Measurements from ENCODE around the gene SRRM5. TPM values are rescaled to one million over a fixed set of nuclear protein-coding genes. Genes with fewer than 3 reads are reported as not detected.

SRRM5 gene
- total and polyA plus RNA-seq, 4 donors: 0.22 to 0.49 (median 0.31) TPM; not detected in 1

- Histone ChIP-seq H3K36me3 (ENCODE audit: control insufficient read depth in 4 of 4, insufficient read depth in 4 of 4, low read length in 4 of 4) (peaks cover 2 to 32% (median 10%) of the 10 kb centered on the region in 4 donors), H3K4me3 (no peak overlapping the region), H3K9ac (ENCODE audit: insufficient read depth in 1 of 2, low read length in 2 of 2) (no peak overlapping the region), H3K4me1 (ENCODE audit: control insufficient read depth in 5 of 5, insufficient read depth in 5 of 5, low read length in 5 of 5) (no peaks in the 10 kb centered on the region), H3K9me3 (ENCODE audit: control insufficient read depth in 4 of 4, insufficient read depth in 3 of 4, low read length in 3 of 4) (peaks cover 0 to 3% (median under 1%) of the 10 kb centered on the region in 4 donors), H3K27me3 (ENCODE audit: control insufficient read depth in 3 of 3, insufficient read depth in 3 of 3, low read length in 2 of 3) (no peaks in the 10 kb centered on the region), H3K27ac (ENCODE audit: low read depth in 1 of 2, low read length in 1 of 2) (no peak overlapping the region)
- ATAC-seq (ENCODE audit: insufficient read depth, low FRiP score) (peak; percentile 62), DNase-seq (peak; percentile 59 to 75 (median 70))
- 66 to 68% methylated on average over 14 of the region's 14 CpGs for WGBS, 2 donors
- TF ChIP-seq CTCF (IDR thresholded peaks at IDR 0.05; ENCODE audit: control extremely low read depth, extremely low read depth): peak; percentile 78
Measured at GRCh38 chr19:43651758-43652545, 40.1 kb downstream of the SRRM5 start.

GRCh38 chr19:43652546-43652874 lies 40.6 kb downstream of the SRRM5 start:
- Histone ChIP-seq H3K9ac (ENCODE audit: insufficient read depth in 1 of 2, low read length in 2 of 2) (no peak overlapping the region), H3K27ac (ENCODE audit: low read depth in 1 of 2, low read length in 1 of 2) (no peak overlapping the region), H3K4me3 (no peak overlapping the region), H3K36me3 (ENCODE audit: control insufficient read depth in 4 of 4, insufficient read depth in 4 of 4, low read length in 4 of 4) (peaks cover 2 to 31% (median 10%) of the 10 kb centered on the region in 4 donors), H3K9me3 (ENCODE audit: control insufficient read depth in 4 of 4, insufficient read depth in 3 of 4, low read length in 3 of 4) (peaks cover 0 to 2% (median 0%) of the 10 kb centered on the region in 4 donors), H3K4me1 (ENCODE audit: control insufficient read depth in 5 of 5, insufficient read depth in 5 of 5, low read length in 5 of 5) (no peaks in the 10 kb centered on the region), H3K27me3 (ENCODE audit: control insufficient read depth in 3 of 3, insufficient read depth in 3 of 3, low read length in 2 of 3) (no peaks in the 10 kb centered on the region)
- 74 to 76% methylated on average over 5 of the region's 5 CpGs for WGBS, 2 donors
- TF ChIP-seq CTCF (IDR thresholded peaks at IDR 0.05; ENCODE audit: control extremely low read depth, extremely low read depth): no peak
- no peak for DNase-seq
- no peak for ATAC-seq (ENCODE audit: insufficient read depth, low FRiP score)

DNA sequence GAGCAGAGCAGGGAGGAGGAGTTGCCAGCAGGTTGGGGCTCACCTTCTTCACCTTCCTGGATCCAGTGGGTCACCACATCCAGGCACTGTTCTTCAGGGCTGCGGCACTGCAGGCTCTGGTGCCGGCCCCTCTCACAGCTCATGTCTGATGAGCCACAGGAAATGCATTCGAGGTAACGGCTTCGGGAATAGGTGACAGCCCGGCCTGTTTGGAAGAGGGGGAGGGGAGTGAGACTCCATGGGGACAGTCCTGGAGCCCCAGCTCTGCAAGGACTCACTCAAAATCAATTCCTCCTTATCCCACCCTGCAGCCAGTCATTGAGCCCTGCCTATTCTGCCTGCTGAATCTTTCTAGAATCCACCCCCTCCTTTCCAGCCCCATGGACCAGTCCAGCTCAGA lies 44.5 kb downstream of the SRRM5 start:
- Histone ChIP-seq H3K27me3 (ENCODE audit: control insufficient read depth in 3 of 3, insufficient read depth in 3 of 3, low read length in 2 of 3) (no peaks in the 10 kb centered on the region), H3K4me3 (no peak overlapping the region), H3K9me3 (ENCODE audit: control insufficient read depth in 4 of 4, insufficient read depth in 3 of 4, low read length in 3 of 4) (peaks cover 0 to 6% (median 2%) of the 10 kb centered on the region in 4 donors), H3K9ac (ENCODE audit: insufficient read depth in 1 of 2, low read length in 2 of 2) (no peak overlapping the region), H3K4me1 (ENCODE audit: control insufficient read depth in 5 of 5, insufficient read depth in 5 of 5, low read length in 5 of 5) (no peaks in the 10 kb centered on the region), H3K36me3 (ENCODE audit: control insufficient read depth in 4 of 4, insufficient read depth in 4 of 4, low read length in 4 of 4) (peaks cover 2 to 36% (median 8%) of the 10 kb centered on the region in 4 donors), H3K27ac (ENCODE audit: low read depth in 1 of 2, low read length in 1 of 2) (no peak overlapping the region)
- WGBS, 2 donors: 87 to 91% methylated on average over 6 of the region's 6 CpGs
- DNase-seq (no peak), ATAC-seq (ENCODE audit: insufficient read depth, low FRiP score) (no peak)
- TF ChIP-seq CTCF (IDR thresholded peaks at IDR 0.05; ENCODE audit: control extremely low read depth, extremely low read depth): no peak

Data from lung (tissue), 12 donors.